GM19438 (cell line): ENCODE data around the gene TFPI.

Experiments
- ATAC-seq: cut with Tn5 transposase; IDR thresholded peaks from one replicate; pipeline ENCODE4 v1.9.1; 2021; ENCODE audit warnings: low read depth; ENCODE audit not compliant: unreplicated experiment

Gene TFPI

DNA sequence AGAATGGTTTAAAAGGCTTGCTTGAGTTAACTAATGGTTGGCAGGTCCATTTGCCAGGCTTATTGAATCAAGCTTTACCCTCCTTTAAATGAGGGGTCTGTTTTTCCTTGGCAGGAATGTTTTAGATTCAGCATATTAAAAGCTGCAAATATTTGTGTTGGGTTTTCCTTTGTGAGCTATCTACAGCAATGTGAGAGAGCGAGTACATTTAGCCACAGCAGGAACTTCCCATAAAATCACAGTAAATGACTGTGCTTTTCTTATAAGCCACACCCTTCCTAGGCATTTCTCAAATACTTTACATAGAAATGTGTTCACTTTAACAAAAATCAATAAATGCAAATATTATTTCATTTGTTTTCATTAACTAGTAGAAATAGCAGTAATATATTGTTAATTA, 130.1 kb downstream of the TFPI start:
- no peak for ATAC-seq

DNA sequence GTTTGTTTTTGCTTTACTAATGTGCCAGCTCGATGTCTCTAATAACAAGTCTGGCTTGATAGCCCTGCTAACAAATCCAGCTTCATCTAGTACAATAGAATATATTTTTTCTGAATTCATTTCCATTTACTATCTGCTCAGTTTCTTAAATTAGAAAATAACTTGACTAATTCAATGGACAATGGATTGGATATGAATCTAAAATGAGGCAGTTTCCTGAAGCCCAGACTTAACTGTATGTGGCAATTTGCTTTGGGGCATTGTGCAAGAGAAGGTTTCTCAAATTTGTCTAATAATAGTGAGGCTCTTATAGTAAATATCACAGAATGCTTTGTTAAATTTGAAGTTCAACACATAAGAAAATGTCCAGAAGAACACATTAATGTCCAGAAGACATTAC, 132.0 kb downstream of the TFPI start:
- ATAC-seq: no peak

DNA sequence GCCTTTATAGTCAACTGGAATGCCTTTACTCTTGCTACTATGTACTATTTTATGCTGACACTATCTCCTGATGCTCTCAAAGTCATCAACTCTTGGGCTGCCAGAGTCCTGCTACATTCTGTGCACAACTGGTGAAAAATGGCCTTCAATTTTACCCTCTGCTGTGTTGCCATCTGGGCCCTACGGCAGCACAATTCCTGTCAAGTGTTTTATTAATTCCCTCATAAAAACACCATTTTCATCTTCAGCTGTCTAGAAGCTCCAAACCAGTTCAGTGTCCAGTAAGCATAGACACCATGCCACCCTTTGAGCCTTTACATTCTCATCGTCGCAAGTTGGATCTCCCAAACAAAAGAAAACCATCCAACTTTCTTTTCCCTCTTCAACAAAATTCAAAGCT, 132.7 kb downstream of the TFPI start:
- no peak for ATAC-seq

DNA sequence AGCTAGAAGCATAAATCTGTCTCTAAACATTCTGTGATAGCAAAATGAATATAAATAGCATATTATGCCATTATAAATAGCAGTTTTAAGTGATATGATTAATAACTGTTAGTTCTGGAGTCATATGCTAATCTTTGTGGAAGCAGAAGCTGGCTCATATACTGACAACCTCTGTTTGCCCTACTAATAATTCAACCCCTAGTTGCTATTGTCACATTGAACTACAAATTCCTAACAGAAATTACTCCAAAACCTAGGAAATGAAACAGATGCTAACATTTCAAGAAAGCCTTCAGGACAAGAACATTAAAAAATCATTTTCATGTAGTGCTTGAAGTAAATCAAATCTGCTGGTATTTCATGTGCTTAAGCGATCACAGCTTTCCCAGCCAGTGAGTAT, 134.4 kb downstream of the TFPI start:
- no peak for ATAC-seq

DNA sequence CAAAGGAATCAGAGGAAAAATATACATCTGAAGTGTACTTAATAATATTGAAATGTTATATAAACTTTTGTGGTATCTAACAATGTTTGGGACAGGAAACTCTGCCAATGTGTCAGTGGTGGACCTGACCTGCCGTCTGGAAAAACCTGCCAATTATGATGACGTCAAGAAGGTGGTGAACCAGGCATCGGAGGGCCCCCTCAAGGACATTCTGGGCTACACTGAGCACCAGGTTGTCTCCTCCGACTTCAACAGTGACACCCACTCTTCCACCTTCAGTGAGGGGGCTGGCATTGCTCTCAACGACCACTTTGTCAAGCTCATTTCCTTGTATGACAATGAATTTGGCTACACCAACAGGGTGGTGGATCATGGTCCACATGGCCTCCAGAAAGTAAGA, 138.8 kb downstream of the TFPI start:
- no peak for ATAC-seq
